Duodenal mucosa (tissue), 2 donors: ENCODE results near the gene FAM184A.
"Not testable (repeated sequence)": the region's sequence is repeated elsewhere in the genome, so short reads cannot be mapped to it uniquely, and the experiment has no call there.

Experiments used
- H3K27ac ChIP-seq: one replicate; pipeline ENCODE4 v1.7.0; 2013; ENCODE audit warnings: low read depth, low read length
- H3K27me3 ChIP-seq, 2 donors: one replicate each; pipeline ENCODE4 v1.7.0; 2013; ENCODE audit warnings: low read length in 2 of 2, control low read depth in 1 of 2; ENCODE audit not compliant: insufficient read depth in 2 of 2, control insufficient read depth in 1 of 2
- H3K36me3 ChIP-seq, 2 donors: one replicate each; pipeline ENCODE4 v1.7.0; 2013; ENCODE audit warnings: low read length in 2 of 2, control low read depth in 1 of 2; ENCODE audit not compliant: insufficient read depth in 2 of 2, control insufficient read depth in 1 of 2
- H3K4me1 ChIP-seq, 2 donors: one replicate each; pipeline ENCODE4 v1.7.0; 2013; ENCODE audit warnings: low read length in 2 of 2, control low read depth in 1 of 2; ENCODE audit not compliant: insufficient read depth in 2 of 2, control insufficient read depth in 1 of 2
- H3K4me3 ChIP-seq, 2 donors: one replicate each; pipeline ENCODE4 v1.7.0; 2013; ENCODE audit warnings: low read length in 2 of 2, low read depth in 1 of 2
- H3K9ac ChIP-seq, 2 donors: one replicate each; pipeline ENCODE4 v1.7.0; 2013; ENCODE audit warnings: low read length in 2 of 2, low read depth in 1 of 2
- H3K9me3 ChIP-seq, 2 donors: one replicate each; pipeline ENCODE4 v1.7.0; 2013; ENCODE audit warnings: low read length in 2 of 2, control low read depth in 1 of 2; ENCODE audit not compliant: control insufficient read depth in 1 of 2

Gene FAM184A

GRCh38 chr6:119078376-119079282 is at the start of gene FAM184A:
TSS of gene FAM184A (minus strand) at chr6:119078664. CDS start at chr6:119078299, 365 bp downstream.
- no peaks in the 10 kb centered on the region for H3K36me3 ChIP-seq
- peaks cover 5 to 12% of the 10 kb centered on the region in 2 donors for H3K4me1 ChIP-seq
- H3K4me3 ChIP-seq, result peak within 1 kb of the TSS; percentile 72 to 86

DNA sequence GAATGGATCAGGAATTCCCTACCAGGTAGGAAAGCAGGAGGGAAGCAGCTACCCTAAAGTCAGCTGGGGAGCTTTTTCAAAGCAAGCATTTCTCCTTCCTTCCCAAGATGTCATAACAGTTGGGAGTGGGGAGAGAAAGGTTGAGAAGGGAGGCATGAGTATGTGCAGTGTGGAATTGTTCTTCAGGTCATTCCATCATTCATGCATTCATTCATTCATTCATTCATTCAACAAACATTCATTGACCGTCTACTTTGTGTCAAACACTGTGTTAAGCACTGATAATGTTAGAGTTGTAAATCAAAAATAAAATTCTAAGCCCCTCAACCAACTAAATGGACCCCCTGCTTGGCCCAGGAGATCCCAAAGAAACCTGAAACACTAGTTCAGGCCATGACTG is 49.2 kb upstream of the FAM184A start:
- peaks cover 3 to 10% of the 10 kb centered on the region in 2 donors for H3K4me1 ChIP-seq
- H3K27me3 ChIP-seq, result no peaks in the 10 kb centered on the region
- no peak overlapping the region for H3K27ac ChIP-seq
- no peaks in the 10 kb centered on the region for H3K36me3 ChIP-seq
- H3K9ac ChIP-seq, result no peak overlapping the region
- no peaks in the 10 kb centered on the region for H3K9me3 ChIP-seq
- no peak overlapping the region for H3K4me3 ChIP-seq

More at GRCh38 chr6:119078376-119079282, at the start of gene FAM184A:
- Histone ChIP-seq H3K9ac (peak within 1 kb of the TSS; percentile 52 to 61), H3K27me3 (peaks cover 0 to 13% of the 10 kb centered on the region in 2 donors), H3K9me3 (peaks cover 5 to 9% of the 10 kb centered on the region in 2 donors), H3K27ac (no peak within 1 kb of the TSS)

DNA sequence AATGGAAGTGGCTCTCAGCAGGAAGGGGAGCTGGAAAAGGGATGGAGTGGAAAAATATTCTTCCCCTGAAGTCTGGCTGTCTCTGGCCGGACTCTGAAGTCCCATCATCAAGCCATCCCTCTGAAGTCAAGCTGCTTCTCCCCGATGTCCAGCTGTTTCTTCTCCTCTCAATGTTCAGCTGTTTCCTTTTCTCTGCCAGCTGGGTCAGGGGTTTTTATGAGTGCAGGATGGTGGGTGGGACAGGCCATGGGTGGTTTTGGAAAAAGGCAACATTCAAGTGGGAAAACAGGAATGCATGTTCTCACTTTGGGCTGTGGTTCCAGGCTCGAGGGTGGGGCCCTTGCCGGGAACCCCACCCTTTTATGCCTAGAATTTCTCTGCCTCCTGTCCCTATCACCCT is 48.4 kb upstream of the FAM184A start:
- H3K9me3 ChIP-seq, result no peaks in the 10 kb centered on the region
- H3K9ac ChIP-seq, result no peak overlapping the region
- no peak overlapping the region for H3K27ac ChIP-seq
- H3K27me3 ChIP-seq, result no peaks in the 10 kb centered on the region
- H3K4me3 ChIP-seq, result no peak overlapping the region
- H3K36me3 ChIP-seq, result no peaks in the 10 kb centered on the region
- H3K4me1 ChIP-seq, result peaks cover 3 to 10% of the 10 kb centered on the region in 2 donors

- peaks cover 3 to 10% of the 10 kb centered on the region in 2 donors for H3K4me1 ChIP-seq
- no peak overlapping the region for H3K4me3 ChIP-seq
- no peaks in the 10 kb centered on the region for H3K9me3 ChIP-seq
- H3K9ac ChIP-seq, result no peak overlapping the region
- H3K27me3 ChIP-seq, result no peaks in the 10 kb centered on the region
- H3K36me3 ChIP-seq, result no peaks in the 10 kb centered on the region
- H3K27ac ChIP-seq, result no peak overlapping the region
These were observed 47.7 kb upstream of the FAM184A start for GRCh38 chr6:119126140-119126539.

DNA sequence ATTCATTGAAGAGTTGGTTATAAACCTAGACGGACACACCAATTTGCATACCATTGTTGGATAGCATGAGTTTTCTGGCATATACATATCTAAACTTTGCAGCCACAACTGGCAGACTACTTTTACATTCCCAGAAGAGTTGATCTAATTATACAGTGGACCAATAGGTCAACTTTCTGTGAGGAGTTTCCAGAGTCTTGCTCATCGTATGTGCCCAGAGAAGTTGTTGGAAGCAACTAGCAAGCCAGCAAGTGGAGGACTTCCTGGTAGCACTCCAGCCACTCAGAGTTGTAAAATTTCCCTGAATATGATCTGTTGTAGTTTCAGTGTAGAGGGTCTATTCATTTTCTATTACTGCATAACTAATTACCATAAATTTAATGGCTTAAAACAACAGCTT is 47.1 kb upstream of the FAM184A start:
- peaks cover 3 to 10% of the 10 kb centered on the region in 2 donors for H3K4me1 ChIP-seq
- no peak overlapping the region for H3K9ac ChIP-seq
- H3K9me3 ChIP-seq, result no peaks in the 10 kb centered on the region
- no peaks in the 10 kb centered on the region for H3K27me3 ChIP-seq
- H3K4me3 ChIP-seq, result no peak overlapping the region
- H3K27ac ChIP-seq, result no peak overlapping the region
- H3K36me3 ChIP-seq, result no peaks in the 10 kb centered on the region

GRCh38 chr6:119124079-119124824 is 45.8 kb upstream of the FAM184A start:
- Histone ChIP-seq H3K4me3 (no peak overlapping the region), H3K36me3 (no peaks in the 10 kb centered on the region), H3K9me3 (no peaks in the 10 kb centered on the region), H3K27me3 (no peaks in the 10 kb centered on the region), H3K27ac (no peak overlapping the region), H3K4me1 (peaks cover 0 to 3% of the 10 kb centered on the region in 2 donors), H3K9ac (no peak overlapping the region)

DNA sequence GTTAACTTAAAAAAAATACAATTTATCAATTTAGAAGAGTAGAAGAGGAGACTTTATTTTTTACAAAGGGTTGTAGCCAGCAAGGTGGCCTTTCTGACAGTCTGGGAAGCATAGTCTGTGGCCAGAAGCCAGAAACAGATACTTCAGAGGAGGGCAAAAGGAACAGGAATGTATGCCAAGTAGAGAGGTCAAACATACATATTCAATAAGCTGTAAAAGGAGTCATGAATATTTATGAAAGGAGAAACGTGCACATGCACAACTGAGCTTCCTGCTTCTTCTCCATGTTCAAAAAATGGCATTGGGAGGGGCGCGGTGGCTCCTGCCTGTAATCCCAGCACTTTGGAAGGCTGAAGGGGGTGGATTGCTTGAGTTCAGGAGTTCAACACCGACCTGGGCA is 43.9 kb upstream of the FAM184A start:
- Histone ChIP-seq H3K4me3 (no peak overlapping the region), H3K9ac (no peak overlapping the region), H3K36me3 (no peaks in the 10 kb centered on the region), H3K27ac (no peak overlapping the region), H3K4me1 (no peaks in the 10 kb centered on the region), H3K27me3 (no peaks in the 10 kb centered on the region), H3K9me3 (no peaks in the 10 kb centered on the region)

GRCh38 chr6:119121367-119121766 is 42.9 kb upstream of the FAM184A start:
- Histone ChIP-seq H3K9me3 (no peaks in the 10 kb centered on the region), H3K36me3 (no peaks in the 10 kb centered on the region), H3K4me1 (no peaks in the 10 kb centered on the region), H3K4me3 (no peak overlapping the region), H3K27ac (no peak overlapping the region), H3K9ac (no peak overlapping the region), H3K27me3 (no peaks in the 10 kb centered on the region)

DNA sequence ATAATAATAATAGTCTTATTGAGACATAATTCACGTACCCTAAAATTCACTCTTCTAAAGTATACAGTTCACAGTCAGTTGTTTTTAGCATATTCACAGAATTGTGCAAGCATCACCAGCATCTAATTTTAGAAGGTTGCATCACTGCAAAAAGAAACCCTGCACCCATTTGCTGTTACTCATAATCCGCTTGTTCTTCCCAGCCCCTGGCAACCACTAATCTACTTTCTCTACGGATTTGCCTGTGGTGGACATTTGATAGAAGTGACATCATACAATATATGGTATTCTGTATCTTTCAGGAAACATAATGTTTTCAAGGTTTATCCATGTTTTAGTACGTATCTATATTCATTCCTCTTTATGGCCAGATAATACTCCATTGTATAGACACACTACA is 41.5 kb upstream of the FAM184A start:
- H3K4me1 ChIP-seq, result no peaks in the 10 kb centered on the region
- H3K9ac ChIP-seq, result no peak overlapping the region
- H3K27me3 ChIP-seq, result no peaks in the 10 kb centered on the region
- no peak overlapping the region for H3K27ac ChIP-seq
- no peaks in the 10 kb centered on the region for H3K36me3 ChIP-seq
- H3K4me3 ChIP-seq, result no peak overlapping the region
- no peaks in the 10 kb centered on the region for H3K9me3 ChIP-seq

- not testable (repeated sequence) for H3K9ac ChIP-seq, H3K4me3 ChIP-seq, H3K9me3 ChIP-seq, H3K27ac ChIP-seq, H3K27me3 ChIP-seq, H3K36me3 ChIP-seq, H3K4me1 ChIP-seq
These were observed 40.6 kb upstream of the FAM184A start for GRCh38 chr6:119119062-119119461.
